ENCODE measurements around the gene ERG. TPM values are rescaled to one million over a fixed set of nuclear protein-coding genes. Genes with fewer than 3 reads are reported as not detected.

Gene ERG
- total RNA-seq, 1 donor from 2014 or later: not detected

GRCh38 chr21:38454702-38455101 is 43.6 kb downstream of the ERG start:
- H3K9me3 ChIP-seq (ENCODE audit: low read depth): no peaks in the 10 kb centered on the region
- no peak for DNase-seq (ENCODE audit: low spot score)
- no peaks in the 10 kb centered on the region for H3K36me3 ChIP-seq
- TF ChIP-seq CTCF (IDR thresholded peaks at IDR 0.05) (no peak), EZH2 (IDR thresholded peaks at IDR 0.05) (no peak), EZH2phosphoT487 (IDR thresholded peaks at IDR 0.05) (no peak)
- H3K27me3 Mint-ChIP-seq (ENCODE audit: insufficient read depth, low read depth): peaks cover 3% of the 10 kb centered on the region
- H2AFZ ChIP-seq (replicated peaks): no peak overlapping the region
- H3K9ac ChIP-seq: no peak overlapping the region
- peaks cover 1% of the 10 kb centered on the region for H3K4me1 Mint-ChIP-seq
- no peak overlapping the region for H3K4me3 ChIP-seq
- peaks cover 1% of the 10 kb centered on the region for H3K9me3 Mint-ChIP-seq
- H3K27me3 ChIP-seq: peaks cover 61% of the 10 kb centered on the region
- no peak overlapping the region for H3K4me3 Mint-ChIP-seq
- H3K27ac Mint-ChIP-seq: no peak overlapping the region
- no peak overlapping the region for H3K27ac ChIP-seq
- H3K4me1 ChIP-seq: no peaks in the 10 kb centered on the region
- H4K20me1 ChIP-seq (ENCODE audit: low read depth): no peaks in the 10 kb centered on the region
- H3K79me2 ChIP-seq (ENCODE audit: low read depth): no peaks in the 10 kb centered on the region
- no peaks in the 10 kb centered on the region for H3K36me3 Mint-ChIP-seq
- H3K4me2 ChIP-seq: no peak overlapping the region
- no peaks in the 10 kb centered on the region for H3F3A ChIP-seq (ENCODE audit: low read depth)

GRCh38 chr21:38454161-38454560 is 44.1 kb downstream of the ERG start:
- Histone ChIP-seq H4K20me1 (ENCODE audit: low read depth) (no peaks in the 10 kb centered on the region), H2AFZ (replicated peaks) (no peak overlapping the region), H3K9me3 (ENCODE audit: low read depth) (no peaks in the 10 kb centered on the region), H3K27ac (no peak overlapping the region), H3K36me3 (no peaks in the 10 kb centered on the region), H3K79me2 (ENCODE audit: low read depth) (no peaks in the 10 kb centered on the region), H3K27me3 (peaks cover 67% of the 10 kb centered on the region), H3K4me2 (no peak overlapping the region), H3K9ac (no peak overlapping the region), H3K4me3 (no peak overlapping the region), H3K4me1 (no peaks in the 10 kb centered on the region), H3F3A (ENCODE audit: low read depth) (no peaks in the 10 kb centered on the region)
- TF ChIP-seq EZH2phosphoT487 (IDR thresholded peaks at IDR 0.05) (no peak), EZH2 (IDR thresholded peaks at IDR 0.05) (no peak), CTCF (IDR thresholded peaks at IDR 0.05) (no peak)
- Mint-ChIP-seq H3K9me3 (no peaks in the 10 kb centered on the region), H3K27ac (no peak overlapping the region), H3K27me3 (ENCODE audit: insufficient read depth, low read depth) (peaks cover 3% of the 10 kb centered on the region), H3K4me1 (no peaks in the 10 kb centered on the region), H3K36me3 (no peaks in the 10 kb centered on the region), H3K4me3 (no peak overlapping the region)
- no peak for DNase-seq (ENCODE audit: low spot score)

GRCh38 chr21:38448671-38449385 is 49.4 kb downstream of the ERG start:
- Histone ChIP-seq H3K27ac (no peak overlapping the region), H3K4me2 (peak overlapping the region; percentile 32), H3K79me2 (ENCODE audit: low read depth) (no peaks in the 10 kb centered on the region), H3K36me3 (no peaks in the 10 kb centered on the region), H3K9me3 (ENCODE audit: low read depth) (no peaks in the 10 kb centered on the region), H4K20me1 (ENCODE audit: low read depth) (peaks cover 8% of the 10 kb centered on the region), H3K4me1 (peaks cover 5% of the 10 kb centered on the region), H2AFZ (replicated peaks) (no peak overlapping the region), H3K9ac (no peak overlapping the region), H3F3A (ENCODE audit: low read depth) (peaks cover 7% of the 10 kb centered on the region), H3K27me3 (peaks cover 96% of the 10 kb centered on the region), H3K4me3 (no peak overlapping the region)
- no peaks in the 10 kb centered on the region for H3K9me3 Mint-ChIP-seq
- H3K27ac Mint-ChIP-seq: peak overlapping the region; percentile 51
- no peak for TF ChIP-seq EZH2phosphoT487 (IDR thresholded peaks at IDR 0.05)
- no peak for TF ChIP-seq CTCF (IDR thresholded peaks at IDR 0.05)
- TF ChIP-seq EZH2 (IDR thresholded peaks at IDR 0.05): no peak
- peak; percentile 86 for DNase-seq (ENCODE audit: low spot score)
- H3K27me3 Mint-ChIP-seq (ENCODE audit: insufficient read depth, low read depth): peaks cover 3% of the 10 kb centered on the region
- peaks cover 37% of the 10 kb centered on the region for H3K4me1 Mint-ChIP-seq
- H3K4me3 Mint-ChIP-seq: peak overlapping the region; percentile 51
- no peaks in the 10 kb centered on the region for H3K36me3 Mint-ChIP-seq

Data from neural progenitor cell (in vitro differentiated cells).